Heart left ventricle (tissue), 16 donors: Measurements from ENCODE around the gene SCN5A. TPM values are rescaled to one million over a fixed set of nuclear protein-coding genes. Genes with fewer than 3 reads are reported as not detected.

Source experiments
- ATAC-seq, 4 donors: fragments of 200-7000 bp; cut with Tn5 transposase; one replicate each; pipeline ENCODE4 v1.9.1; 2020 to 2022; ENCODE audit warnings: moderate library complexity in 4 of 4, mild to moderate bottlenecking in 3 of 4, moderate number of reproducible peaks in 1 of 4
- DNase-seq, 5 donors: peaks; one replicate each; pipeline ENCODE4 v3.0.0-alpha.2; 2020
- H3K27ac ChIP-seq, 12 donors: fragments of 200-600 bp; sonication (generic) in 4 of 12; one replicate each; pipeline versions ENCODE4 v1.5.0 to v1.8.0; 2016 to 2022; ENCODE audit warnings: mild to moderate bottlenecking in 2 of 12
- H3K27me3 ChIP-seq, 9 donors: fragments of 200-600 bp; sonication (generic) in 2 of 9; one replicate each; pipeline versions ENCODE4 v1.5.1 to v1.8.0; 2016 to 2022; ENCODE audit warnings: mild to moderate bottlenecking in 3 of 9
- H3K36me3 ChIP-seq, 9 donors: fragments of 200-600 bp; sonication (generic) in 2 of 9; one replicate each; pipeline versions ENCODE4 v1.5.0 to v1.8.0; 2018 to 2022; ENCODE audit warnings: mild to moderate bottlenecking in 2 of 9
- H3K4me1 ChIP-seq, 12 donors: fragments of 200-600 bp; sonication (generic) in 4 of 12; one replicate each; pipeline versions ENCODE4 v1.5.0 to v1.8.0; 2016 to 2022; ENCODE audit warnings: mild to moderate bottlenecking in 3 of 12
- H3K4me3 ChIP-seq, 12 donors: fragments of 200-600 bp; sonication (generic) in 4 of 12; one replicate each; pipeline versions ENCODE4 v1.5.0 to v1.8.0; 2017 to 2022; ENCODE audit warnings: mild to moderate bottlenecking in 9 of 12, moderate library complexity in 4 of 12
- H3K9me3 ChIP-seq, 12 donors: fragments of 200-600 bp; sonication (generic) in 4 of 12; one replicate each; pipeline versions ENCODE4 v1.5.0 to v1.8.0; 2016 to 2022; ENCODE audit warnings: mild to moderate bottlenecking in 1 of 12
- CTCF ChIP-seq, 12 donors: fragments of 200-600 bp; sonication (generic) in 4 of 12; IDR thresholded peaks; one replicate each; pipeline versions ENCODE4 v1.5.0 to v1.8.0; 2018 to 2022; ENCODE audit warnings: antibody characterized with exemption in 12 of 12, mild to moderate bottlenecking in 5 of 12
- POLR2A ChIP-seq, 2 donors: fragments of 450-650 bp; IDR thresholded peaks; one replicate each; pipeline ENCODE4 v1.6.1; 2017; ENCODE audit warnings: antibody characterized with exemption in 2 of 2, mild to moderate bottlenecking in 2 of 2, moderate library complexity in 2 of 2
- WGBS, 4 donors: extraction: QIAGEN DNeasy Blood & Tissue Kit in 2 of 4; methylation state at CpG; one replicate each; pipeline versions ENCODE4 v1.1.5 to v1.1.7; 2013 to 2018; 5-methylcytosine and 5-hydroxymethylcytosine counted together
- intact Hi-C, 10 donors: fragments of 100-400 bp; cut with DNase I; formaldehyde crosslinking; loops; one replicate each; pipeline versions ENCODE4 v1.11.1 to v1.14.2; 2022
- polyA plus RNA-seq, 2 donors: library from polyadenylated mRNA; stranded (reverse); fragments of 200-250 nt; gene quantifications; one replicate each; pipeline ENCODE4 v1.2.3, GENCODE V29; 2013
- total RNA-seq, 9 donors: library from RNA; depleted of rRNA in 2 of 9; stranded (reverse); fragments of >200 nt in 2 of 9; fragmentation: NEBNext Ultra II Directional in 3 of 9; extraction: Animal tissue kit (Norgen Biotek cat#: 25700) in 3 of 9; gene quantifications; one replicate each; pipeline versions ENCODE4 v1.1.0 to v1.2.4, GENCODE V29; 2016 to 2023
- donor health status: ischemic (EF 13 %, LVEDD 7.1; RV severe dilation, severe dysfunction).
- donor health status: healthy with polysubstance abuse.
- donor health status: DM: no; HTN: yes; CAD: no.
- donor health status: DM: no; HTN: no; CAD: no.
- donor health status: ischemic (EF 25% LVEDD 6.9; RV normal size, moderate dysfunction).
- donor health status: ischemic (EF 25% LVEDD 5.7; RV mildly dilated, moderate dysfunction).
- donor health status: healthy.
- donor health status: DM: yes; HTN: yes; CAD: no.
- donor health status: ischemic (EF 35%, LVEDD 5.7; RV mildly dilated, moderate dysfunction).
- donor health status: nonischemic (EF 11% LVEDD 7.7; RV severe dilation, severe dysfunction).
- donor health status: DM: yes; HTN: yes; CAD: no.
- donor health status: PGD.
- donor health status: ischemic (EF 29% LVEDD 5.4; RV normal size, mild dysfunction).
- donor health status: nonischemic (EF 23%, LVEDD 6.1; RV moderate dilation, normal function).

SCN5A gene
- total and polyA plus RNA-seq, 11 donors = 88.4 to 242 (median 173) TPM

GRCh38 chr3:38648024-38648658 lies 1.3 kb downstream of the SCN5A start:
- Histone ChIP-seq H3K9me3 (no peaks in the 10 kb centered on the region), H3K27ac (peak overlapping the region; percentile 48 to 98 (median 93)), H3K4me1 (peaks cover 0 to 66% (median 13%) of the 10 kb centered on the region in 12 donors), H3K36me3 (no peaks in the 10 kb centered on the region), H3K27me3 (peaks cover 0 to 43% (median 12%) of the 10 kb centered on the region in 9 donors), H3K4me3 (peak overlapping the region; percentile 45 to 86 (median 68))
- ATAC-seq = no peak
- WGBS, 4 donors = 65 to 84% (median 67%) methylated on average over 7 of the region's 7 CpGs
- intact Hi-C loops = loop anchor here in 4 of 10 donors (2.0 to 5.0 kb wide), 3 partner anchors 33 to 71 kb away; no protein-coding TSS in a partner anchor
- TF ChIP-seq CTCF (IDR thresholded peaks at IDR 0.05) (no peak), POLR2A (IDR thresholded peaks at IDR 0.05) (no peak)
- DNase-seq = peak in 1 of 5 donors; percentile 15

DNA sequence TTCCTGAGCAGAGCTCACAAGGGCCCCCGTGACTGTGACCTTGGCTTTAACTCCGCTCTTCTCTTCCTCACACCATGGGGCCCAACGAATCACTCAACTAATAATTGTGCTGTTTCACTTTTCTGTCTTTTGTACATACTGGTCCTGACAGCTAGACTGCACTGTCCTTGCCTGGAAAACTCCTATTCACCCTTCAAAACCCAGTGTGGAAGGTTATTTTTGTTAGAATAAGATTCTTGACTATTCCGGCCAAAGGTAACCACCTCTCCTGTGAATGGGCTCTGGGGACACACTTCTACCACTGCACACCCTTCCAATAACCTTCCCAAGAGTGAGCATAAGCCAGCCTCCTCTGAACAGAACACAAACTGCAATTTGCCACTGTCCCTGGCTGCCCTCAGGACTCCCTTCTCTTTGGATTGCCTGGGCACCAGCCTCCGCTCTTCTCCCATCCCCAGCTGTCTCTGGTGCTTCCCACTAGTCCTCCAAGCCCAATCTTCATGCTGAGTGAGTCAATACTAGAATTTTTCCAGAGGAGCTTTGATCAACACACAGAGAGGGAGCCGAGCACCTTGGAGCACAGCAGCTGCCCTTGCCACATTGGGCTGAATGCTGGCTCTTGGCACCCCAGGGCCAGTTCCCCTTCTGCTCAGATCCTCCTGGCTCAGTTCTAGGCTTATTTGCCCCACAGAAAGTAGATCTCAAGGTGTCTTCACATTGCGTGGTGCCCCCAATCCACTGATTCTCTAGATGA lies 2.1 kb downstream of the SCN5A start:
- peak overlapping the region in 11 of 12 donors; percentile 5 to 86 (median 68) for H3K4me3 ChIP-seq
- H3K9me3 ChIP-seq = no peaks in the 10 kb centered on the region
- H3K4me1 ChIP-seq = peaks cover 0 to 72% (median 14%) of the 10 kb centered on the region in 12 donors
- DNase-seq = peak in 1 of 5 donors; percentile 19
- peak in 1 of 4 donors; percentile 21 for ATAC-seq
- intact Hi-C loops = loop anchor here in 3 of 10 donors (5.0 kb wide), 2 partner anchors 65 to 70 kb away; no protein-coding TSS in a partner anchor
- H3K27ac ChIP-seq = peak overlapping the region; percentile 41 to 98 (median 92)
- peaks cover 0 to 43% (median 12%) of the 10 kb centered on the region in 9 donors for H3K27me3 ChIP-seq
- H3K36me3 ChIP-seq = no peaks in the 10 kb centered on the region
- 68 to 77% (median 71%) methylated on average over 7 of the region's 7 CpGs for WGBS, 4 donors
- no peak for TF ChIP-seq CTCF (IDR thresholded peaks at IDR 0.05)
- no peak for TF ChIP-seq POLR2A (IDR thresholded peaks at IDR 0.05)

- peak overlapping the region; percentile 41 to 98 (median 92) for H3K27ac ChIP-seq
- WGBS, 4 donors = 54 to 73% (median 64%) methylated on average over 3 of the region's 3 CpGs
- DNase-seq (peak in 1 of 5 donors; percentile 14), ATAC-seq (no peak)
- peak in 6 of 12 donors; percentile 9 to 44 (median 26) for TF ChIP-seq CTCF (IDR thresholded peaks at IDR 0.05)
- no peak for TF ChIP-seq POLR2A (IDR thresholded peaks at IDR 0.05)
- peaks cover 0 to 79% (median 16%) of the 10 kb centered on the region in 12 donors for H3K4me1 ChIP-seq
- intact Hi-C loops = loop anchor here in 3 of 10 donors (5.0 kb wide), 2 partner anchors 64 to 69 kb away; no protein-coding TSS in a partner anchor
- peaks cover 0 to 42% (median 12%) of the 10 kb centered on the region in 9 donors for H3K27me3 ChIP-seq
- no peaks in the 10 kb centered on the region for H3K9me3 ChIP-seq
- peak overlapping the region in 4 of 12 donors; percentile 2 to 76 (median 64) for H3K4me3 ChIP-seq
- H3K36me3 ChIP-seq = no peaks in the 10 kb centered on the region
These were observed 2.9 kb downstream of the SCN5A start for GRCh38 chr3:38646630-38647029.

GRCh38 chr3:38646062-38646461 lies 3.4 kb downstream of the SCN5A start:
- H3K27me3 ChIP-seq = peaks cover 0 to 42% (median 12%) of the 10 kb centered on the region in 9 donors
- peak overlapping the region in 11 of 12 donors; percentile 31 to 98 (median 92) for H3K27ac ChIP-seq
- no peak for ATAC-seq
- H3K9me3 ChIP-seq = no peaks in the 10 kb centered on the region
- intact Hi-C loops = loop anchor here in 3 of 10 donors (5.0 kb wide), 2 partner anchors 64 to 69 kb away; no protein-coding TSS in a partner anchor
- H3K4me3 ChIP-seq = no peak overlapping the region
- peaks cover 0 to 82% (median 20%) of the 10 kb centered on the region in 12 donors for H3K4me1 ChIP-seq
- DNase-seq = peak in 1 of 5 donors; percentile 10
- TF ChIP-seq CTCF (IDR thresholded peaks at IDR 0.05) (no peak), POLR2A (IDR thresholded peaks at IDR 0.05) (no peak)
- no peaks in the 10 kb centered on the region for H3K36me3 ChIP-seq
- 60 to 72% (median 69%) methylated on average over 4 of the region's 4 CpGs for WGBS, 4 donors
